Measurements from ENCODE around the gene LRRC1. TPM values are rescaled to one million over a fixed set of nuclear protein-coding genes. Genes with fewer than 3 reads are reported as not detected.

The LRRC1 gene
- total and polyA plus RNA-seq, 2 of the 8 experiments (the other 6 are each of a cell fraction or from before 2014, with no cell fraction given): 6.7 to 15.9 TPM

GRCh38 chr6:53795702-53796450 lies 1.1 kb downstream of the LRRC1 start (continued):
- TF ChIP-seq EP300 (IDR thresholded peaks at IDR 0.05; ENCODE audit: borderline replicate concordance in 1 of 2, low read depth in 2 of 2, low read length in 2 of 2) (no peak), KDM4A (IDR thresholded peaks at IDR 0.05; ENCODE audit: low read depth, low read length, severe bottlenecking) (peak; percentile 21), HDAC2 (IDR thresholded peaks at IDR 0.05; ENCODE audit: borderline replicate concordance in 1 of 2, low read depth in 2 of 2, low read length in 2 of 2) (no peak), EZH2 (IDR thresholded peaks at IDR 0.05; ENCODE audit: low read depth, low read length, severe bottlenecking) (no peak), CTBP2 (IDR thresholded peaks at IDR 0.05; ENCODE audit: borderline replicate concordance, insufficient read depth, insufficient read length, low read length) (no peak), ATF2 (IDR thresholded peaks at IDR 0.05; ENCODE audit: low read length) (no peak), RNF2 (IDR thresholded peaks at IDR 0.05; ENCODE audit: borderline replicate concordance, low read depth, low read length, missing control alignments, poor library complexity, severe bottlenecking) (no peak), JUN (IDR thresholded peaks at IDR 0.05; ENCODE audit: low read depth, low read length) (no peak), TCF12 (IDR thresholded peaks at IDR 0.05; ENCODE audit: low read depth, low read length) (no peak), KDM1A (IDR thresholded peaks at IDR 0.05; ENCODE audit: borderline replicate concordance, low read length) (no peak), MAX (IDR thresholded peaks at IDR 0.05) (0 out of 2 replicates have a peak, but pooled peaks have one; percentile 21), POLR2A (IDR thresholded peaks at IDR 0.05; ENCODE audit: control extremely low read depth in 1 of 2, low read depth in 2 of 2, low read length in 2 of 2) (no peak), NRF1 (IDR thresholded peaks at IDR 0.05; ENCODE audit: low read depth, low read length) (no peak)
